NCI-H1048 (cell line): ENCODE results near the gene OR2C1.

Experiments used
- DNase-seq: peaks from one replicate; lab custom pipeline; 2025; lab: John Stamatoyannopoulos, UW

The OR2C1 gene

DNA sequence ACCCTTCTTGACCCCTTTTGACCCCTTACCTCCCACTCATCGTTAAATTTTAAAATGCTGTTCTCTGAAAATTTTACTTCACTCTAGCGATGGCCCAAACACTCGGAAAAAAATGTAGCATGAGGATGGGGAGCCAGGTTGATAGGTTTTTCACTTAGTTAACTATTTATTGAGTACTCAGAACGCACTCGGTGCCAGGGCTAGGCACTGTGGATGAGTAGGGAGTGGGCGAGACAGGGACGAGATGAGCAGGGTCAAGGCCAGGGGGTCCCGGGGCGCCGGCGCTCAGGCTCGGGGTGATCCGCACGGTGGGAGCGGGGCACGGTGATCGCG lies 44.7 kb downstream of the OR2C1 start:
- no peak for DNase-seq

DNA sequence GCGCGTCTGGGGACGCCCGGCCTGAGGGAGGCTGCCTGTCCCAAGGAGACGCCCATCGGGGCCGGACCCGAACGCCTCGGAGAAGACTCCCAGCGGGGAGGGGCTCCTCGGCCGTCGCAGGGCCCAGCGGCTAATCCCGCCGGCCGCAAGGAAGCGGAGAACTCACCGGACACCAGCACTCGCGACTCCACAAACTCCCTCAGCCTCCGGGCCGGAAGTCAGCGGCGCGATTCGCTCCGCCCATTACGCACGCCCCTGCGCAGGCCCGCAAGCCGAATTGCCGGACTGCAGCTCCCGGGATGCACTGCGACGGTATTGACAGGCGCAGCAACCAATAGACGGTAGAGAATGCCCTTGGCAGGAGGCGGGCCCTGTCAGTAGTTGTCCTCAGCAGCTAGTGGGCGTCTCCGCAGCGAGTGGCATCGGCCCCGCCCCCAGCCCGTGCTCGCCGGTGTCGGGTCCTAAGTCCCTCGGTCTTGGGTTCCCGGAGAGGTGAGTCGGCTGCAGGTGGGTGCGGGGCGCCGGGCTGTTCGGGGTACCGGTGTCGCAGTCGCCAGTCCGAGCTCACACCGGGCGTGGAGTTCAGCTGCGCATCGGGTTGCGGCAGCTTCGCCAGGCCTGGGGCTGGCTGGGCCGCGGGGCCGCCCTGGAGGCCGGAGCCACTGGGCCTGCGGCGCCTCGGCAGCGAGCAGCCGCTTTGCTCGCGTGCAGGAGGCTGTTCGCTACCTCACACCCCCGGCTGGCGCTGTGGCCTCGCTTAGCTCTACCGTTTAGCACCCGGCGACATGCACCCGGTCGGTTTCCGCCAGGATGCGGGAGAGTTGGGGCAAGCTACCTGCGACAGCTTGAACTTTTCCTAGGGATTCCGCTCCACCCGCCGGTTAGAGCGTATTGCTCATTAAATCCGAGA lies 45.3 kb downstream of the OR2C1 start, which contains the start of the genes ZNF174 and ZSCAN32:
TSS of gene ZNF174 (plus strand) at position 437 of the 910 bp plus-strand sequence. CDS start 790 bp downstream, outside the sequence.
TSS of gene ZSCAN32 (minus strand) at position 226 of the 910 bp plus-strand sequence. CDS start 3,447 bp downstream, outside the sequence.
- peak; percentile 63 for DNase-seq

DNA sequence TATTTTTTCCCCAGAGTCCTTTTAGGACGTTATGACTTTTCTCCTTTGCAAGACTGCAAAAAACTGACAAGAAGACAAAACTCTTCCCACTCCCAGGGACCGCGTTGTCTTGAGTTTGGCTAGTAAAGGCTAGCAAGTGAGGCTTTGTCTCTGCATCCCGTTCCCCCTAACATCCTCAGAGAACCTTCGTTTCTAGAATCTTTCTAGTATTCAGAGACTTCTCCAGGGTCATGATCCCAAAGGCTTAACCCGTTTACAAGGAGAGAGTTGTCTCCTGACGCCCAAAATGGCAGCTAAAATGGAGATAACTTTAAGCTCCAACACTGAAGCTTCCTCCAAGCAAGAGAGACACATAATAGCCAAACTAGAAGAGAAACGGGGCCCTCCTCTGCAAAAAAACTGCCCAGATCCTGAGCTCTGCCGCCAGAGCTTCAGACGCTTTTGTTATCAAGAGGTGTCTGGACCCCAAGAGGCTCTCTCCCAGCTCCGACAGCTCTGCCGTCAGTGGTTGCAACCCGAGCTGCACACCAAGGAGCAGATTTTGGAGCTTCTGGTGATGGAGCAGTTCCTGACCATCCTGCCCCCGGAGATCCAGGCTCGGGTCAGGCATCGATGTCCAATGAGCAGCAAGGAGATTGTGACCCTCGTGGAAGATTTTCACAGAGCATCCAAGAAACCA lies 46.2 kb downstream of the OR2C1 start:
- DNase-seq, result no peak
